ENCODE data around the gene LMNTD2.
A peak's percentile ranks its signal among the peaks of the same experiment; 100 is the strongest.

Gene LMNTD2

GRCh38 chr11:560305-561147 is at the start of gene LMNTD2, which contains the start of gene RASSF7:
Gene LMNTD2 (minus strand): TSS chr11:560738. CDS start chr11:560716, 22 bp downstream.
Gene RASSF7 (plus strand): TSS chr11:560970. CDS start chr11:561769, 799 bp downstream.
- peak; percentile 75 for DNase-seq

- no peak for DNase-seq
Observed at GRCh38 chr11:609341-609811, 48.8 kb upstream of the LMNTD2 start.

- DNase-seq: no peak
Observed at GRCh38 chr11:608791-609251, 48.3 kb upstream of the LMNTD2 start.

GRCh38 chr11:607971-608659 is 47.6 kb upstream of the LMNTD2 start:
- no peak for DNase-seq

GRCh38 chr11:607020-607780 is 46.7 kb upstream of the LMNTD2 start:
- no peak for DNase-seq

- peak; percentile 74 for DNase-seq
Observed at GRCh38 chr11:606245-606644, 45.7 kb upstream of the LMNTD2 start.

GRCh38 chr11:605286-606129 is 45.0 kb upstream of the LMNTD2 start:
- DNase-seq: no peak

- DNase-seq: no peak
Observed at GRCh38 chr11:603154-603553, 42.6 kb upstream of the LMNTD2 start.

- no peak for DNase-seq
Observed at GRCh38 chr11:601573-602245, 41.2 kb upstream of the LMNTD2 start.

GRCh38 chr11:598005-598680 is 37.6 kb upstream of the LMNTD2 start:
- no peak for DNase-seq

GRCh38 chr11:597166-597725 is 36.7 kb upstream of the LMNTD2 start:
- no peak for DNase-seq

GRCh38 chr11:596374-596773 is 35.8 kb upstream of the LMNTD2 start:
- DNase-seq: no peak

GRCh38 chr11:595400-595799 is 34.9 kb upstream of the LMNTD2 start:
- DNase-seq: no peak

GRCh38 chr11:593347-593746 is 32.8 kb upstream of the LMNTD2 start:
- no peak for DNase-seq

GRCh38 chr11:592918-593317 is 32.4 kb upstream of the LMNTD2 start:
- DNase-seq: no peak

- DNase-seq: no peak
Observed at GRCh38 chr11:592501-592900, 32.0 kb upstream of the LMNTD2 start.

- DNase-seq: no peak
Observed at GRCh38 chr11:590997-591396, 30.5 kb upstream of the LMNTD2 start.

GRCh38 chr11:589798-590197 is 29.3 kb upstream of the LMNTD2 start:
- DNase-seq: no peak

GRCh38 chr11:587978-588380 is 27.4 kb upstream of the LMNTD2 start:
- no peak for DNase-seq

- no peak for DNase-seq
Observed at GRCh38 chr11:587546-587945, 27.0 kb upstream of the LMNTD2 start.

Measured in T1000 (cell line).